GM23338 (cell line): ENCODE results near the gene TASL. TPM values are rescaled to one million over a fixed set of nuclear protein-coding genes. Genes with fewer than 3 reads are reported as not detected.
"Not testable (repeated sequence)": the region's sequence is repeated elsewhere in the genome, so short reads cannot be mapped to it uniquely, and the experiment has no call there.

Experiments
- ATAC-seq: fragments of 200-7000 bp; cut with Tn5 transposase; 3 replicates; pipeline ENCODE4 v1.9.1; 2020
- DNase-seq: peaks from one replicate; pipeline ENCODE4 v3.0.0-alpha.2; 2015; ENCODE audit warnings: low spot score
- H2AFZ ChIP-seq: fragments of 200-600 bp; sonication (generic); 2 replicates; pipeline ENCODE4 v1.8.0; 2016; ENCODE audit warnings: antibody characterized with exemption, mild to moderate bottlenecking, moderate library complexity
- H3F3A ChIP-seq: fragments of 200-600 bp; sonication (generic); replicated peaks from 2 replicates; pipeline ENCODE4 v1.8.0; 2017; ENCODE audit warnings: antibody characterized with exemption, mixed run types, low read depth
- H3K27ac ChIP-seq: fragments of 200-600 bp; sonication (generic); 2 replicates; pipeline ENCODE4 v1.6.1; 2016; ENCODE audit warnings: low read depth
- H3K27me3 ChIP-seq: fragments of 200-600 bp; sonication (generic); 2 replicates; pipeline ENCODE4 v1.8.0; 2016; ENCODE audit warnings: mild to moderate bottlenecking, mixed run types, moderate library complexity; ENCODE audit not compliant: insufficient read depth
- H3K36me3 ChIP-seq: fragments of 200-600 bp; sonication (generic); 2 replicates; pipeline ENCODE4 v1.8.0; 2016; ENCODE audit warnings: mild to moderate bottlenecking; ENCODE audit not compliant: insufficient read depth
- H3K4me1 ChIP-seq: fragments of 200-600 bp; sonication (generic); 2 replicates; pipeline ENCODE4 v1.8.0; 2016; ENCODE audit warnings: mild to moderate bottlenecking, moderate library complexity; ENCODE audit not compliant: insufficient read depth
- H3K4me2 ChIP-seq: fragments of 200-600 bp; sonication (generic); 2 replicates; pipeline ENCODE4 v1.7.1; 2017; ENCODE audit warnings: mixed run types
- H3K4me3 ChIP-seq: fragments of 200-600 bp; sonication (generic); 2 replicates; pipeline ENCODE4 v1.6.1; 2016; ENCODE audit warnings: mixed run types
- H3K79me2 ChIP-seq: fragments of 200-600 bp; sonication (generic); replicated peaks from 2 replicates; pipeline ENCODE4 v1.8.0; 2017; ENCODE audit warnings: mild to moderate bottlenecking; ENCODE audit not compliant: insufficient read depth
- H3K9me2 ChIP-seq: fragments of 200-600 bp; sonication (generic); 2 replicates; pipeline ENCODE4 v1.8.0; 2017; ENCODE audit not compliant: insufficient read depth
- H4K20me1 ChIP-seq: fragments of 200-600 bp; sonication (generic); replicated peaks from 2 replicates; pipeline ENCODE4 v1.8.0; 2017; ENCODE audit warnings: mild to moderate bottlenecking; ENCODE audit not compliant: insufficient read depth
- H3K27ac Mint-ChIP-seq: 2 replicates; pipeline ENCODE4 v1.8.0; 2020; ENCODE audit warnings: inconsistent platforms, mild to moderate bottlenecking, moderate library complexity, mixed read lengths
- H3K27me3 Mint-ChIP-seq: 3 replicates; pipeline ENCODE4 v1.8.0; 2022; ENCODE audit warnings: low read depth, mild to moderate bottlenecking, moderate library complexity, mixed read lengths, inconsistent platforms; ENCODE audit not compliant: insufficient read depth, poor library complexity
- H3K36me3 Mint-ChIP-seq: 3 replicates; pipeline ENCODE4 v1.8.0; 2021; ENCODE audit warnings: low read depth, mild to moderate bottlenecking, inconsistent platforms, moderate library complexity, mixed read lengths
- H3K4me1 Mint-ChIP-seq: 3 replicates; pipeline ENCODE4 v1.8.0; 2020; ENCODE audit warnings: mild to moderate bottlenecking, inconsistent platforms, mixed read lengths
- H3K4me3 Mint-ChIP-seq: 3 replicates; pipeline ENCODE4 v1.8.0; 2021; ENCODE audit warnings: moderate library complexity, mild to moderate bottlenecking, inconsistent platforms, mixed read lengths
- H3K9me3 Mint-ChIP-seq: 3 replicates; pipeline ENCODE4 v1.8.0; 2020; ENCODE audit warnings: moderate library complexity, mild to moderate bottlenecking, inconsistent platforms, mixed read lengths
- CREB1 ChIP-seq: fragments of 250-450 bp; sonication (Bioruptor Pico); IDR thresholded peaks from 2 replicates; pipeline ENCODE4 v1.5.0; 2020; ENCODE audit warnings: low read depth, mild to moderate bottlenecking, moderate library complexity
- EZH2phosphoT487 ChIP-seq: fragments of 200-600 bp; sonication (generic); IDR thresholded peaks from one replicate; pipeline ENCODE4 v1.8.1; 2018; ENCODE audit warnings: antibody characterized with exemption; ENCODE audit not compliant: unreplicated experiment
- JUNB ChIP-seq: IDR thresholded peaks from one replicate; pipeline ENCODE4 v1.6.1; 2016; ENCODE audit warnings: antibody characterized with exemption; ENCODE audit not compliant: unreplicated experiment
- REST ChIP-seq: IDR thresholded peaks from one replicate; pipeline ENCODE4 v1.6.1; 2018; ENCODE audit warnings: antibody characterized with exemption; ENCODE audit not compliant: unreplicated experiment
- polyA plus RNA-seq: library from polyadenylated mRNA; unstranded; fragments of >200 nt; fragmentation: Nextera tagmentation; extraction: Ambion mirVana; gene quantifications from 2 replicates; pipeline ENCODE4 v1.2.1, GENCODE V29; 2016
- total RNA-seq: library from RNA; depleted of rRNA; stranded (reverse); fragments of >200 nt; shearing (Covaris generic); gene quantifications from 2 replicates; pipeline ENCODE4 v1.2.3, GENCODE V29; 2014
- TF ChIP-seq, protein P1 (sequence below): fragments of 250-450 bp; sonication (Bioruptor Pico); IDR thresholded peaks from 2 replicates; pipeline ENCODE4 v1.5.0; 2020; ENCODE audit warnings: mild to moderate bottlenecking, moderate library complexity

Gene TASL
- total and polyA plus RNA-seq, 2 experiments from 2014 or later: not detected

DNA sequence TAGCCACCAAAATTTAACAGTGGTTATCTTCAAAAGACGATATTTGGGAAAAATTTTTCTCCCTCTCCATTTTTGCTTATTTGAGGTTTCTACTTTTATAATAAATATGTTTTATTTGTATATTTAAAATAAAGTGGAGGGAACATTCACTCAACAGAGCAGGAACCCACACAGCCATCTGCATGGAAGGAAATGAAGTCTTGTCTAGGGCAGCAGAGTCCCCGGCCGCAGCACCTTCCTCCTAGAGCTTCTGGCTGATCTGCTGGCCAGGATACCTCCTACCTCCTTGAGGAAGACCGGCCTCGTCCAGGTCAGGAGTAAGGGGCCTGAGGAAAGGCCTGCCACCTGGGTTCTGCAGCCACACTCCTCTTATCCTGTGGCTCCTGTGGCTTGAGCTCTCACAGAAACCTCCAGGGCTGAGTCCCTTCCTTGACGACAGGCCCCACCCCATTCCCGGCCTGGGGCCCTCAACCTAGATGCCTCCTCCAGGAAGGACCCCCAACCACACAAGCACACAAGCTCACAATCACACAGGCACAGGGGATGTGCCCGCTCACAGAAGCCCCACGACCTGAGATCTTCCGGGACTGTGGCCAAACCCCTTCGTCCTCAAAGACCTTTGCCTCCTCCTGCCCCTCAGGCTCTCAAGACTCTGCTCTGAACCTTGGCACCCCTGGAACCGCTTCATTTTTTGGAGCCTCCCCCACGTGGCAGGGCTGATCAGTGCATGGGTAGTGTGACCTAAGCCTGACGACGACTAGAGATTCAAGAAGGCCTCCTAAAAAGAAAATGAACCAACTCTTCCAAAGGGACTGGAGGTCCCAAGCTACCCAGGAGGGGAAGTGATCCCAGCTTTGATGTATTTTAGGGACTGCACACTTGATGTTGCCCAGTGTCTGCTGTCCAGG, 23.0 kb upstream of the TASL start:
- not testable (repeated sequence) for DNase-seq, H3K27ac Mint-ChIP-seq, H3F3A ChIP-seq, ATAC-seq, H2AFZ ChIP-seq, H3K4me3 ChIP-seq, H3K4me2 ChIP-seq, H3K27me3 ChIP-seq, H3K36me3 ChIP-seq, H4K20me1 ChIP-seq, H3K4me1 Mint-ChIP-seq, H3K79me2 ChIP-seq, H3K4me1 ChIP-seq, H3K27ac ChIP-seq, H3K27me3 Mint-ChIP-seq, H3K9me2 ChIP-seq, H3K4me3 Mint-ChIP-seq, H3K36me3 Mint-ChIP-seq
- peaks cover 12% of the 10 kb centered on the region; the same call in 1 of the 3 replicates for H3K9me3 Mint-ChIP-seq

DNA sequence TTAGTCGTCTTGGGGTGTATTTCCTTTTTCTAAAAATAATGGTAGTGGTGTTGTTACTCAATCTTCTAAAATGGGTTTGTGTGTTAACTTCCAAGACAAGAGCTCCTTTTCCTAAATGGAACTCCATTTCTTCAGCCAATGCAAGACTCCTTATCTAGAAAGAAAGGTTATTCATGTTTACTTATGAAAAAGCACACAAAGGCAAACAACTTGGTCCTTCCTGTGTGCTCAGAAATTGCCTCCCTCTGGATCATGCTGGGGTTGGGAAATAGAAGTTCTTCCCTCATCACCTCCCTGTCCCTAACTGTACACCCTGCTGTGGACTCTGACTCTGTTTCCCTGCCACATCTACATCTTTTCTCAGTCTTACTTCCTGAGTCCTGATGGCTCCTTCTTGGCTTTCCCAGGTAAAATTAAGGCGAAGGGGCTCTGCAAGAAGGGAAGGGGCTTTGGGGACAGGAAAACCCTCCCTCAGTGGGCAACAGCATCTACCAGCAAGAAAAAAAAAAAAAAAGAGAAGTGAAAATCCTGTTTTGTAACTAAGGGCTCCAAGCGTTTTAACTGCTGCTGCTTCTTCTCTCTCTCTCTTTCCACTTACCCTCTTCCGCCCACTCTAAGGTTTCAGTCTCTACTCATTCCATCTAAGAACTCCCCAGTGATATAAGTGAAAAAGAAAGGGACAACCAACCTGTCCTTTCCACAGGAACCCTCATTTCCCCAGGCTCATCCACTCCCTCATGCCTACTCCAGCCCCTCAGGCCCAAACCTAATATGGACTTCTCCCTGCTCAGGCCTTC, 19.8 kb upstream of the TASL start:
- H3K4me3 ChIP-seq: no peak overlapping the region
- no peak overlapping the region for H3K27ac ChIP-seq
- H3K36me3 ChIP-seq: no peaks in the 10 kb centered on the region
- H4K20me1 ChIP-seq: no peaks in the 10 kb centered on the region
- no peak overlapping the region for H3K4me2 ChIP-seq
- H3K27me3 ChIP-seq: no peaks in the 10 kb centered on the region
- ATAC-seq (no peak), DNase-seq (no peak)
- Mint-ChIP-seq H3K9me3 (peaks cover 6% of the 10 kb centered on the region; the same call in 1 of the 3 replicates), H3K27ac (no peak overlapping the region), H3K4me3 (no peak overlapping the region), H3K4me1 (no peaks in the 10 kb centered on the region), H3K36me3 (no peaks in the 10 kb centered on the region), H3K27me3 (no peaks in the 10 kb centered on the region)
- no peaks in the 10 kb centered on the region for H3K4me1 ChIP-seq
- H2AFZ ChIP-seq: no peak overlapping the region
- no peaks in the 10 kb centered on the region for H3K9me2 ChIP-seq
- no peaks in the 10 kb centered on the region for H3F3A ChIP-seq
- TF ChIP-seq JUNB (no peak), CREB1 (no peak), EZH2phosphoT487 (no peak), REST (no peak)
- TF ChIP-seq, protein P1, sequence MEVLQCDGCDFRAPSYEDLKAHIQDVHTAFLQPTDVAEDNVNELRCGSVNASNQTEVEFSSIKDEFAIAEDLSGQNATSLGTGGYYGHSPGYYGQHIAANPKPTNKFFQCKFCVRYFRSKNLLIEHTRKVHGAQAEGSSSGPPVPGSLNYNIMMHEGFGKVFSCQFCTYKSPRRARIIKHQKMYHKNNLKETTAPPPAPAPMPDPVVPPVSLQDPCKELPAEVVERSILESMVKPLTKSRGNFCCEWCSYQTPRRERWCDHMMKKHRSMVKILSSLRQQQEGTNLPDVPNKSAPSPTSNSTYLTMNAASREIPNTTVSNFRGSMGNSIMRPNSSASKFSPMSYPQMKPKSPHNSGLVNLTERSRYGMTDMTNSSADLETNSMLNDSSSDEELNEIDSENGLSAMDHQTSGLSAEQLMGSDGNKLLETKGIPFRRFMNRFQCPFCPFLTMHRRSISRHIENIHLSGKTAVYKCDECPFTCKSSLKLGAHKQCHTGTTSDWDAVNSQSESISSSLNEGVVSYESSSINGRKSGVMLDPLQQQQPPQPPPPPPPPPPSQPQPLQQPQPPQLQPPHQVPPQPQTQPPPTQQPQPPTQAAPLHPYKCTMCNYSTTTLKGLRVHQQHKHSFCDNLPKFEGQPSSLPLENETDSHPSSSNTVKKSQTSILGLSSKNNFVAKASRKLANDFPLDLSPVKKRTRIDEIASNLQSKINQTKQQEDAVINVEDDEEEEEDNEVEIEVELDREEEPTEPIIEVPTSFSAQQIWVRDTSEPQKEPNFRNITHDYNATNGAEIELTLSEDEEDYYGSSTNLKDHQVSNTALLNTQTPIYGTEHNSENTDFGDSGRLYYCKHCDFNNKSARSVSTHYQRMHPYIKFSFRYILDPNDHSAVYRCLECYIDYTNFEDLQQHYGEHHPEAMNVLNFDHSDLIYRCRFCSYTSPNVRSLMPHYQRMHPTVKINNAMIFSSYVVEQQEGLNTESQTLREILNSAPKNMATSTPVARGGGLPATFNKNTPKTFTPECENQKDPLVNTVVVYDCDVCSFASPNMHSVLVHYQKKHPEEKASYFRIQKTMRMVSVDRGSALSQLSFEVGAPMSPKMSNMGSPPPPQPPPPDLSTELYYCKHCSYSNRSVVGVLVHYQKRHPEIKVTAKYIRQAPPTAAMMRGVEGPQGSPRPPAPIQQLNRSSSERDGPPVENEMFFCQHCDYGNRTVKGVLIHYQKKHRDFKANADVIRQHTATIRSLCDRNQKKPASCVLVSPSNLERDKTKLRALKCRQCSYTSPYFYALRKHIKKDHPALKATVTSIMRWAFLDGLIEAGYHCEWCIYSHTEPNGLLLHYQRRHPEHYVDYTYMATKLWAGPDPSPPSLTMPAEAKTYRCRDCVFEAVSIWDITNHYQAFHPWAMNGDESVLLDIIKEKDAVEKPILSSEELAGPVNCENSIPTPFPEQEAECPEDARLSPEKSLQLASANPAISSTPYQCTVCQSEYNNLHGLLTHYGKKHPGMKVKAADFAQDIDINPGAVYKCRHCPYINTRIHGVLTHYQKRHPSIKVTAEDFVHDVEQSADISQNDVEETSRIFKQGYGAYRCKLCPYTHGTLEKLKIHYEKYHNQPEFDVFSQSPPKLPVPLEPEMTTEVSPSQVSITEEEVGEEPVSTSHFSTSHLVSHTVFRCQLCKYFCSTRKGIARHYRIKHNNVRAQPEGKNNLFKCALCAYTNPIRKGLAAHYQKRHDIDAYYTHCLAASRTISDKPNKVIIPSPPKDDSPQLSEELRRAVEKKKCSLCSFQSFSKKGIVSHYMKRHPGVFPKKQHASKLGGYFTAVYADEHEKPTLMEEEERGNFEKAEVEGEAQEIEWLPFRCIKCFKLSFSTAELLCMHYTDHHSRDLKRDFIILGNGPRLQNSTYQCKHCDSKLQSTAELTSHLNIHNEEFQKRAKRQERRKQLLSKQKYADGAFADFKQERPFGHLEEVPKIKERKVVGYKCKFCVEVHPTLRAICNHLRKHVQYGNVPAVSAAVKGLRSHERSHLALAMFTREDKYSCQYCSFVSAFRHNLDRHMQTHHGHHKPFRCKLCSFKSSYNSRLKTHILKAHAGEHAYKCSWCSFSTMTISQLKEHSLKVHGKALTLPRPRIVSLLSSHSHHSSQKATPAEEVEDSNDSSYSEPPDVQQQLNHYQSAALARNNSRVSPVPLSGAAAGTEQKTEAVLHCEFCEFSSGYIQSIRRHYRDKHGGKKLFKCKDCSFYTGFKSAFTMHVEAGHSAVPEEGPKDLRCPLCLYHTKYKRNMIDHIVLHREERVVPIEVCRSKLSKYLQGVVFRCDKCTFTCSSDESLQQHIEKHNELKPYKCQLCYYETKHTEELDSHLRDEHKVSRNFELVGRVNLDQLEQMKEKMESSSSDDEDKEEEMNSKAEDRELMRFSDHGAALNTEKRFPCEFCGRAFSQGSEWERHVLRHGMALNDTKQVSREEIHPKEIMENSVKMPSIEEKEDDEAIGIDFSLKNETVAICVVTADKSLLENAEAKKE (CRISPR knock-in tag): no peak
- H3K79me2 ChIP-seq: no peaks in the 10 kb centered on the region
